ENCODE data around the gene H19.

Gene H19

GRCh38 chr11:1946812-1947484 is 50.7 kb downstream of the H19 start, which contains the start of gene MRPL23:
TSS of gene MRPL23 (plus strand) at chr11:1947332. CDS start at chr11:1947363, 31 bp downstream.
- DNase-seq (ENCODE audit: low read depth): no peak
